GM15510 (cell line): ENCODE measurements around the gene PTPRD.

Experiments used
- POLR2A ChIP-seq: IDR thresholded peaks from 3 replicates; pipeline ENCODE4 v1.6.1; 2011; ENCODE audit warnings: borderline replicate concordance; ENCODE audit not compliant: insufficient read length; ENCODE audit errors: extremely low read depth

Gene PTPRD

DNA sequence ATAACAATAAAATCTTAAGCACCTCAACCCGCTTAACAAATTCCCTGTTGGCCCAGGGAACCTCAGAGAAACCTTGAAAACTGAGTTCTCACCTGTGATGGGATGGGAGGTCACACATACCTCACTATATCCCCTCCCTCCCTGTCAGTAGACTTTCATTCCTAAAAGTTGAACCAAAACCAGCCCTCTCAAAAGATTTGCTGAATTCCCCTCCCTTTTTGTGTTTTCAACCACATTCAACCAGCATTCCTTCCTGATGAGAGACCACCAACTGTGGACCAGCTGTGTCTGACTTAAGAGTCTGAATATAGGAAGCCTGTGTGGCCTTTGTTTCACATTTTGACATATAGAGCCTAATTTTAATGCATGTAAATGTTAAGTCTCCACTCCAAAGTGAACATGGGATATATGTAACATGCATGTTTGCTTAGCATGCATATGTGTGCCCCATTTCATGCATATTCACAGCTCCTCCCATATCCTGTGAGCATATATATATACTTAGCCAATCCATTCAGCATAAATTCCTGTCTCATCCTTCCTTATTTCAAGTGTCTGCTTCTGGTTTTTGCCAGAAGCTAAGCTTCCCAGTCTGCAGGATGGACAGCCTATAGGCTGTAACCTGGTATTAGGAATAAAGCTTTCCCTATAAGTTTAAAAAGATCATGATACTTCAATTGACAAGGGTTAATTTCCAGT, 604.6 kb downstream of the PTPRD start:
- TF ChIP-seq POLR2A, result no peak

DNA sequence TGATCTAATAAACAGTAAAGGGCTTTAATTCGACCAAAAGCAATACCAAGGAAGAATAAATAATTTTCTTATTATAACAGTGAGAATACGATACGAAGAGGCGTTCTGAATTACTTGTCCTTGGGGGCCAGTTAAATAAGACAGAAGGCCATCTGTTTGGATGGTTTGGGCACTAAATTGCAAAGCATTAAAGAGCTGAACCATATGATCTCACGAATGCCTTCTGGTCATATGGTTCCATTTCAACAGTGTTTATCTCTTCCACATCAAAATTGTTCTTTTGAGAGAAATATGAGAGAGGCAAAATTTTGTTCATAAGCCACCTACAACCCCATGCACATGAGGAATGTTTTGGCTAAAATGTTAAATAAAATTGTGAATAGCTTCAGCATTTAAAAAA, 605.4 kb downstream of the PTPRD start:
- no peak for TF ChIP-seq POLR2A

DNA sequence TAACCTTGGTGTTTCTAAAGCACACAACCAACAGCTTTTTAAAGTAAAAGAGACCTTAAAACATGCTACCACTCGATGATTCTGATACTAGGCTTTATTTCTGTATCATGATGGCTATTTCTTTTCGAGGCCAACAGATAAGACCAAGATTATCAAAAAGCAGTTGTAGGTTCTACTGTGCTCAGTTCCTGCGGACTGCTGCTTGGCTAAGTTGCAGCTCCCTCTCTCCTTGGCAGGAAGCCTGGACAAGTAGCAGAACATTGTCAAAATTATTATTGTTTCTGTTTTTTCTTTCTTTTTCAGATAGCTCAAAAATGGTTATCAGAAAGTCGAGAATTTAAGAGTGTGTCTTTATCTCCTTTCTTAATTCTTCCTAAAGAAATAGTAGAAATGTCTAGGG, 607.6 kb downstream of the PTPRD start:
- TF ChIP-seq POLR2A, result no peak

DNA sequence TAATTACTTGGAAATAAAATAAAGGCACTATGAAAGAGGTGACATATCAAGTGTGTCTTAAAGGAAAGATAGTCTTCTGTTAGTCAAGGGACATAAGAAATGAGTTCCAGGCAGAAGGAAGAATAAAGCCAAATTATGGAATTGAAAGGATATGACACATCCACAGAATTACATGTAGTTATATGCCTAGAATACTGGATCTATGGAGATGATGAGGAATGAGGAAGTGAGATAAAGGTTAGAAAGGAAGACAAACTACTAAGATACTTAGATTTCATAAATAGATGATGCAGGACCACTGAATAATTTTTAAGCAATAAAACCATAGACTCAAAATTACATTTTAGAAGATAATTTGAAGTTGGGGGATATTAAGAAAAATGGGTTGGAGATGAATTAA, 609.8 kb downstream of the PTPRD start:
- no peak for TF ChIP-seq POLR2A

DNA sequence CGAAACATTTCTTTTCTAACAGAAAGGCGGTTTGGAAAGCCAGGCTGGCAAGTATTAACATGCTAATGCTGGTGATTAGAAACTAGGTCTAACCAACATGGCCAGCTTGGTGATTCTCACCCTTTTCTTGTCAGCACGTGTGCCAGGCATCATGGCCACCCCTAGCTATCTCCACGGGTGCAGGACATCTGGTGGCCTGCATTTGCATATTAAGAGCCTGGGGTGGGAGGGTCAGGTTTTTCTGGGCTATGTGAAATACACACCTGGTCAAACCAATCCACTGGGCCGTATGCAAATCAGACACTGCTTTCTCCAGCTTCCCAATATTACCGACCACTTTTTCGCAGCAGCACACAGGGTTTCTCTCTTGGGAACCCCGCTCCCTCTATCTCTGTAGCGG, 612.1 kb downstream of the PTPRD start:
- TF ChIP-seq POLR2A, result no peak

DNA sequence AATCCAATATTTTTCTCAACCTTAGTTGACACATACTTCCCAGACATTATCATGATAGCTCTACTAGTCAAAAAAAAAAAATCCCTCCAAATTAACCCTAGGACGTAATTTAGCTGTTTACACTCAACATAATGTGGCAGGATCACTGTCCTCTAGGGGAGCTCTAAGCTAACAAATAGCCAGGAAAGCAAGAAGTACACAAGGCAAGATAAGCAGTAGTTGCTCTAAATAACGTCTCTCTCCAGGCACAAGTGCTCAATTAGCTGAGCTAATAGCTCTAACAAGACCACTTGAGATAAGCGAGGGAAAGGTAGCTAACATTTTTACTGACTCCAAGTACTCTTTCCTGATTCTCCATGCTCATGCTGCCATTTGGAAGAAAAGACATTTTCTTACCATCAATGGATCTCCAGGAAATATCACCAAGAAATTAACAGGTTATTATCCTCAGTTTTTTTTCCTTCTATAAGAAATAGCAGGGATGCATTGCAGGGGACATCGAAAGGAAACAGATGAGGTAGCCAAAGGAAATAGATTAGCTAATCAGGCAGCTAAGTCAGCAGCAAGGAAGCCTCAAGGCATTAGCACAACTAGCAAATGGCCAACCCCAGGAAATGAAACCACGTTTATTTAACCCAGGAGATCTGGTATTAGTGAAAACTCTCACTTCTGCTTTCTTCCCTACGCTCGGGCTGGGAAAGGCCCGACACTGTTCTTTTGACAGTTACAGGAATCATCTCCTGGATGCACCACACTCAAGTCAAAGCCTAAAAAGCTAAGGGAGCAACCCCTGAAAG, 614.1 kb downstream of the PTPRD start:
- TF ChIP-seq POLR2A, result no peak

DNA sequence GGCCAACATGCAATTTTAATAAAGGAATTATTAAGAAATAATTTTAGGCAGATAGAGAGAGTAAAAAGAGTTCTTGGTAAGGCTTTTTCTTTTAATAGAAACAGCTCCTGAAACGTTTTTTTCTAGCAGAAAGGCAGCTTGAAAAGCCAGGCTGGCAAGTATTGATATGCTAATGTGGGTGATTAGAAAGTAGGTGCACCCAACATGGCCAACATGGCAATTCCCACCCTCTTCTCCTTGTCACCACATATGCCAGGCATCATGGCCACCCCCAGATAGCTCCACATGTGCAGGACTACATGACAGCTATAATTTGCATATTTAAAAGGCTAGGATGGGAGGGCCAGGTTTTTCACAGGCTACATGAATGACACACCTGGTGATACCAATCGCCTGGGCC, 615.2 kb downstream of the PTPRD start:
- TF ChIP-seq POLR2A, result no peak

DNA sequence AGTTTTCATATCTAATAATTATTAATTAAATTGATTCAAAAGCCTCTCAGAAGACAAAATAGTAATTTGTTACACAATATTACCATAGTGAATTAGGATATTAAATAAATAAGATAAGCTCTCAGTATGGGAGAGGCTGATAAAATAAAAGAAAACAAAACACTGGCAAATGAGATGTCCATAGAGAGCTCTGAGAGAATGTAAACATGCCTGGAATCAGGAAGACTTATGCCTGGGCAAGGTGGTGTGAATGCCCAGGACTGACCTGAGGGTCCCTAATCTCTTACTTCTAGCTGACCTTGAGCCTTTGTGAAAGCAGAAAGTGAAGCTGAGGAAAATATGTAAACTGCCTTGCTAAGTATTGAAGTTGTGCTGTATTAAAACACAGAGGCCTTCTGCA, 616.5 kb downstream of the PTPRD start:
- no peak for TF ChIP-seq POLR2A

DNA sequence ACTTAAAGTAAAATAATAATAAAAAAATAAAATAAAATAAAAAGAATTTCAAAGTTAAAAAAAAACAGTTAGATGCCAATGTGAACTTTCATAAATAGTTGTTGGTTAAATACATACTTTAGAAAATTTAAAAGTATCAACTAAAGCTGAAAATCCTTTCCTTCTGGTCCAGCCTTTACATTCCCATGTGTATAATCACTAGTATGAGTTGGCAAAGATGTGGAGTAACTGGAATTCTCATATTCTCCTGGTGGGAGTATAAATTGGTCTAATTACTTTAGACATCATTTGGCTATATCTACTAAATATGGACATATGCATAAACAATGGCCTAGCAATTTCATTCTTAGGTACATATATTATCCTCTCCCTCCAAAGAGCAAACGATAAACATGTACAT, 619.9 kb downstream of the PTPRD start:
- TF ChIP-seq POLR2A, result no peak

DNA sequence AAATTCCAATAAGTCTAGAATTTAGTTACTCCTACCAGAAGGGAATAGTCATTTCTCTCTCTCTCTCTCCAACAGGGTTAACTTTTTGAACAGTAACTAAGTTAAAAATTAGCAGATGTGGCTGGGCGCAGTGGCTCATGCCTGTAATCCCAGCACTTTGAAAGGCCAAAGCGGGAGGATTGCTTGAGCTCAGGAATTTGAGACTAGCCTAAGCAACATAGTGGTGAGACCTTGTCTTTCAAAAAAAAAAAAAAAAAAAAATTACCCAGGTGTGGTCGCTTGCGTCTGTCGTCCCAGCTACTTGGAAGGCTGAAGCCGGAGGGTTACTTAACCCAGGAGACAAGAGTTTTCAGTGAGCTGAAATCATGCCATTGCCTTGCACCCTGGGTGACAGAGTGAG, 639.7 kb downstream of the PTPRD start:
- TF ChIP-seq POLR2A, result no peak

DNA sequence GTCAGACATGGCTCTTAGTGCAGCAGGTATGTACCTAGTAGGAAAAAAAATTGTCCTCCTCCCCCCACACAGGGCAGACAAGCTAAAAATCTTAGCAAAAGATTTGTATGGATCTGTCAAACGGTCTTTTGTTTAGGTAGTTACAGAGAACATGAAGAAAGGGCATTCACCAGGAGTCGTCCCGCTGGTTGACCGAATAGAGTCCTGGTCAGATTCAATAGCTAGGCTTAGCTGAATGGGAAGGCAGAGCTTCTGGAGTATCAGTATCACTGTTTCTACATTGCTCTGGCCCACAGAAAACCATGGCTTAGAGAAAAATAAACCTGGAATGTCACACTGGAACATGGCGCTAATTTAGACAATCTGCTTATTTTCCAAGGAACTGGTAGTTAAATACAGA, 642.3 kb downstream of the PTPRD start:
- TF ChIP-seq POLR2A, result no peak

DNA sequence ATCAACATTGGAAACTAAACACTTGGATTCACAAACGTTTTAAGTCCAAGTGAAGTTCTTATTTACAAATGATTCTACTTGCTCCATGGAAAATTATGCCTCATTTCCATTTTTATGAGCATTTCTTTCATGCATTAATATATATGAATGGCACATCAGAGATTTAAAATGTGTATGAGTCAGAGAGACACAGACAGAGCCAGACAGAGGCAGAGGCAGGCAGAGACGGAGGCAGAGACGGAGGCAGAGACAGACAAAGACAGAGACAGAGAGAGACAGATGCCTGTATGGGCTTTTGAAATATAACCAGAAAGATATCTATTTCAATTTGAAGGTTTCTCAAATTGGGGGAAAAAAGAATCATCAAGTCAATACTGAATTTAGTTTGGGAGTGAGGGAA, 649.0 kb downstream of the PTPRD start:
- no peak for TF ChIP-seq POLR2A

DNA sequence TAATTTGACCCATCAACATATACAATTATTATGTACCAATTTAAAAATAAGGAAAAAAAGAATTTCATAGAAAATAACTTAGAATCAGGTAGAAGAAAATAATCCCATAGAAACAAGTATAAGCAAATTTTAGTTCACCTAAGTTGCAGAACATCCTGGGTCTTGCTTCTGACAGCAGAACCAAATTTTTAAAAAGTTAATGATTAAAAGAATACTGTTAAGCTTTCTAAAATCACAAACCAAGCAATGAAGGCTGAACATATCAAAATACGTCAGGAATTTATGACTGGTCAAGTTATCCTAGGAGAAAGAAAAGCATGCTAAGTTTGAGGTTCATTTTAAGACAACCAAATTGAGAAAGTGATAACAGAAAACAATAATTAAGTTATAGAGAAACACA, 650.9 kb downstream of the PTPRD start:
- TF ChIP-seq POLR2A, result no peak

DNA sequence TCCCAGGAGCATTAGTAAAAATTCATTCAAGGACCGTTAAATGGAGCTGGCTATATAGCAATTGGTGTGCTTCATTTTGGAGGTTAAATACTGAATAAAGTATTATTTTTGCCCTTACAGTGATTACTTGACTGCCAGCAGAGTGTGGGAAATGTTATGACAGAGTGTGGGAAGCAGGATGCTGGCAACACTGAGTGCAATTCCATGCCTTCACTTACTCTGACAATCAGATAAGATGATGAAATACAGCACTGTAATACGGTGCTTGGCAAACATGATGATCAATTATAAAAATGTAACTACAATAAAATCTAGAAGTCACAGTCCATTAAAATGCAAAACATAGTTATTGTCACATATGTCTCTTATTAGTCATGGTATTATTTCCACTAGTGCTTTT, 651.3 kb downstream of the PTPRD start:
- no peak for TF ChIP-seq POLR2A

DNA sequence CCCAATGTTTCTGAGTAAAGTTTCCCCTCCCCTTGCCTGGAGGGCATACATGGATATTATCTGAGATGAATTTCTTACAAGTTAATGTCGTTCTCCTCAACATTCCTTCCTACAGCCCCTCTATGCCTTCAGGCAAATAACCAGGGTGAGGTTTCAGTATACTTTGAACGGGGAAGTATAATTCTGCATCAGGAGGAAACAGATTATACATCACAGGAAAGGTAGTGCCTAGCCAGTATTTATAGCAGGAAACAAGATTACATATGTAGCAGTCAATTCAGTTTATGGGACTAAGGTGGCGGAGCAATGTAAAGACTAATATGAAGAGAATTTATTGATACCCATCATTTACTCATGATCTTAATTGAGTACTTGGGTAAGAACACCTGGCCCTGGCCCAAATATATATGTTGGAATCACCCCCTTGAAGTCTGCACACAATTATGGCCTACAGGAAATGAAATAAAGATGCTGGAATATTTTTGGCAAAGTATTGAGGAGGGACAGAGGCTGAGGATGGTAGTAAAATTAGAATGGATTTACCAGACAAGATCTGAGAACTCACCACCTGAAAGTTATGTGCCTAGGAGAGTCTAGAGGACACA, 661.1 kb downstream of the PTPRD start:
- TF ChIP-seq POLR2A, result no peak

DNA sequence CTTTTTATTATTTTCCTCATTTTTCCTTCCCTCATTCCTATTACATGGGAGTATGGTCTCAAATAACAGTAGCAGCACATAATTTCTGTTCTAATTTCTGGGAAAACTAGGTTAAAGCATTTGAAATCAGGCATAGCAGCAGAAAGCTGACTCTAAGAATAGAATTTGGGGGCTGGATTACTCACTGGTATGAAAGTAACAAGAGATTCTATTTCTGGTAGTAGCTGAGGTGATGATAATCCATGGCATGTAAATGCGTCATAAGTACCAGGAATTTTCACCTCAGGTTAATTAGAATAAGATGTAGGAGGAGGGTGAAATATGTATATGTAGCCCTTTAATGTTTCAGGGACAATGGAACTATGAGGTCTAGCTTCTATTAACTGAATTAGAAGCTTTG, 662.0 kb downstream of the PTPRD start:
- TF ChIP-seq POLR2A, result no peak
